HG03521 (cell line): ENCODE data around the gene PDILT.
A peak's percentile ranks its signal among the peaks of the same experiment; 100 is the strongest.
"Not testable (repeated sequence)": the region's sequence is repeated elsewhere in the genome, so short reads cannot be mapped to it uniquely, and the experiment has no call there.

Experiments
- ATAC-seq: cut with Tn5 transposase; IDR thresholded peaks from one replicate; pipeline ENCODE4 v1.9.1; 2021; ENCODE audit warnings: mild to moderate bottlenecking, moderate library complexity; ENCODE audit not compliant: unreplicated experiment

PDILT gene, protein sequence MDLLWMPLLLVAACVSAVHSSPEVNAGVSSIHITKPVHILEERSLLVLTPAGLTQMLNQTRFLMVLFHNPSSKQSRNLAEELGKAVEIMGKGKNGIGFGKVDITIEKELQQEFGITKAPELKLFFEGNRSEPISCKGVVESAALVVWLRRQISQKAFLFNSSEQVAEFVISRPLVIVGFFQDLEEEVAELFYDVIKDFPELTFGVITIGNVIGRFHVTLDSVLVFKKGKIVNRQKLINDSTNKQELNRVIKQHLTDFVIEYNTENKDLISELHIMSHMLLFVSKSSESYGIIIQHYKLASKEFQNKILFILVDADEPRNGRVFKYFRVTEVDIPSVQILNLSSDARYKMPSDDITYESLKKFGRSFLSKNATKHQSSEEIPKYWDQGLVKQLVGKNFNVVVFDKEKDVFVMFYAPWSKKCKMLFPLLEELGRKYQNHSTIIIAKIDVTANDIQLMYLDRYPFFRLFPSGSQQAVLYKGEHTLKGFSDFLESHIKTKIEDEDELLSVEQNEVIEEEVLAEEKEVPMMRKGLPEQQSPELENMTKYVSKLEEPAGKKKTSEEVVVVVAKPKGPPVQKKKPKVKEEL

DNA sequence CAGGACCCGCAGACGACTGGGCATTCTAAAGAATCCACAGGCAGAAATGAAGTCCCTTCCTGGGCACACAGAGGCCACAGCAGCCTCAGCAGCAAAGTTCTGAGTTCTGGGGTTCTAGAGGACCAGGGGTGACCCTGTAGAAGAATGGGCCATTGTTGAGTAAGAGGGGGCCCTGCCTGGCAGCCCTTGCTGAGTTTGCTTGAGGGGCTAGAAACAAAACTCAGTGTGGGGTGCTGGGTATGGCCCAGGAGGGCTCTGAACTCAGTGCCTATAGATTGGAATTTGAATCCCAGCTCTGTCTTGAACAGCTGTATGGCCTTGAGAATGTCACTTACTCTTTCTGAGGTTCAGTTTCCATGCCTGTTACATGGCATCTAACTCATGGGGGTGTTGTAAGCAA lies at the start of gene PDILT:
TSS of gene PDILT (minus strand) at position 101 of the 400 bp plus-strand sequence. CDS start 5,437 bp downstream, outside the sequence.
- no peak for ATAC-seq

DNA sequence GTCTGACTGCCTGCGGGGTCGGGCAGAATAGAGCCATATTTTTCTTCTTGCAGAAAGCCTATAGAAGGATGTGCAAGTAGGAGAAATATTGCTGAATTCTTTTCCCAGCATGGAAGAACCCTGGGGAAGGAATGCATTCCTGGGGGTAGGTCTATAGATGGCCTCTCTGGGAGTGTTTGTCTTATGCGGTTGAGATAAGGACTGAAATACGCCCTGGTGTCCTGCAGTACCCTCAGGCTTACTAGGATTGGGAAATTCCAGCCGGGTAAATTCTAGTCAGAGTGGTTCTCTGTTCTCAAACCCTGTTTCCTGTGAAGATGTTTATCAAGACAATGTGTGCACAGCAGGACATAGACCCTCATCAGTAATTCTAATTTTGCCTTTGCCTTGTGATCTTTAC lies 49.1 kb upstream of the PDILT start:
- ATAC-seq, result not testable (repeated sequence)

DNA sequence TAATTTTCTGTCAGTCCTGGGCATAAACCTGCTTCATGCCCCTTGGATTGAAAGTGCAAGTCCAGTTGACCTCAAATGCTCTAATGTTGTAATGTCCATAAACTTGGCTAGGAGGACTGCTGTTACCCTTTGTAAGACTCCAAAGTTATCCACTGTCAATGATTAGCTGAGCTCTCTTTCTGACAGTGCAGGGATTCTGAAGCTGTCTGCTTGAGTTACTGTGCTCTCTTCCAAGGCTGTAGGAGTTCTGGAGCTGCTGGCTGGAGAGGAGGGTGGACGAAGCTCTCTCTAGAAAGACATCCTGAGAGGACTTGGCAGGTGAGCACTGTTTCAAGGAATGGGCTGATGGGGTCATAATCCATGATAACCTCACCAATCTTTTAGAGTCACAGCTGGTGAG lies 46.8 kb upstream of the PDILT start, which contains the start of gene ACSM2A:
TSS of gene ACSM2A (plus strand) at position 158 of the 400 bp plus-strand sequence. CDS start 8,594 bp downstream, outside the sequence.
- not testable (repeated sequence) for ATAC-seq

DNA sequence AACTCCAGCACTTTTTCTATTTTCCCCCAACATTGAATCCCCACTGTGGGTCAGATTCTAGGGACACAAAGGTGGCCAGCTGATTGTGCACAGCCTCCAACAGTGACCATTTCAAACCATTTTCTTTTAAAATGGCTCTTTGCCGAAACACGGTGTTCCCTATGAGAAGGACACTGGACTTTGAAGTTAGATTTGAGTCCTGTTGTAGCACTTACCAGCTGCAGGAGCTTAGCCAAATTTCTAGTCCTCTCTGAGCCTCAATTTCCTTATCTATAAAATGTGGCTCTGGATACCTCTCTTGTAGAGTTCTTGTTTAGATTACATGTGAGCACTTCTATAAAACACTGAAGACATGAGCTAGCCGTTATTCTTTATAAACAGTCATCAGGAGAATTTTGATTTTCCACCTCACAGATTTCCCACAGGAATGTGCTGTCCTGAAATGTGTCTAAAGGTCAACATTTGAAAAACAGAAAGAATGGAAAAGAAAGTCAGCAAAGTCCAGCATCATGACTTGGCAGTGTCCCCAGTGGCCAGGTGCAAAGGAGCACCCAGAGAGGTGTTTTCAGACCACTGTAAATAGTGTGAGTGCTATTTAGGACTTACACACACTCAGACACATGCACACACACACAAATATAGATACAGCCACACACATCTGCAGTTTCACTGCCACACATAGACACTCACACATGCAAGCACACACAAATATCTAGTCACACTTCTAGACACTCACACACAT lies 42.3 kb upstream of the PDILT start:
- ATAC-seq, result not testable (repeated sequence)

DNA sequence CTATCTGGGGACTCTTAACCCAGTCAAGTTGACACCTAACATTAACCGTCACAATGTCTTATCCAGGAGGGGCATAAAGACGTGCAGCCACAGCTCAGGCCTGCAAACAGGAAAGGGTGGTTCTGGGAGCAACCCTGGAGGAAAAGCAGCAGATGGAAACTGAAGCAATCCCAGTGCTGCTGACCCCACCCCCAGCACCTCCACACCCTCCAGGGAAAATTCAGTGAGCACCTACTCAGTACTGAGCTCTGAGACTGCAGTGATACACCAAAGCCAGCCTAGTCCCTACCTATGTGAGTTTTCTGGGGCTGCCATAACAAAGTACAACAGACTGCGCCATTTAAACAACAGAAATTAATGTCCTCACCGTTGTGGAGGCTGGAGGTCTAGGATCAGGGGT lies 37.3 kb upstream of the PDILT start:
- ATAC-seq, result not testable (repeated sequence)

DNA sequence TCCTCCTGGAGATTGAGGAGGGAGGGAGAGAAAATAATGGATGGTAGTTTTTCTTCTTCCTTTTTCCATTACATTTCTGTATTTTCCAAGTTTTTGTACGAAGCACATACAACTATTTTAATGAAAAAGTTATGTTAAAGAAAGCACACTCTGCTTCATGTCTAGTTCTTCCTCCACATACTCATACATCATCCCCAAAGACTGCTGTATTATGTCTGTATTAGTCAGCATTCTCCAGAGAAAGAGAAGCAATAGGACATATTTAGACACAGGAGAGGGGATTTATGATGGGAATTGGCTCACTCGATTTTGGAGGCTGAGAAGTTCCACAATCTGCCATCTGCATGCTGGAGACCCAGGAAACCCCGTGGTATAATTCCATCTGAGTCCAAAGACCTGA lies 36.7 kb upstream of the PDILT start:
- no peak for ATAC-seq

DNA sequence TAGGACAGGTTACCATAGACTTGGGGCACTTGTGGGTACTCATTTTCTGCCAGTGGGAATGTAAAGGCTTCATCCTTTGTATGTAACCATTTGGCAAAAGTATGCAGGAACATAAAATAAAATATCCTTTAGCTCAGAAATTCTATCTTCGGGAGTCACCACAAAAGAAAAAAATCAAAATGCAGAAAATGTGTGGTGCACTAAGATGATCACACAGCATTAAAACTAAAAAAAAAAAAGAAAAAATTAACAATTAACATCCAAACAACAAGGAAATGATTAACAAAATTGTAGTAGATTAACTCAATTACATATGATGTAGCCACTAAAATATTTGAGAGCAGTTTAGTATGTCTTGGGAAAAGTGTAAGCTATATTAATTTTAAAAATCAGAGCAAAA lies 36.2 kb upstream of the PDILT start:
- ATAC-seq, result not testable (repeated sequence)

DNA sequence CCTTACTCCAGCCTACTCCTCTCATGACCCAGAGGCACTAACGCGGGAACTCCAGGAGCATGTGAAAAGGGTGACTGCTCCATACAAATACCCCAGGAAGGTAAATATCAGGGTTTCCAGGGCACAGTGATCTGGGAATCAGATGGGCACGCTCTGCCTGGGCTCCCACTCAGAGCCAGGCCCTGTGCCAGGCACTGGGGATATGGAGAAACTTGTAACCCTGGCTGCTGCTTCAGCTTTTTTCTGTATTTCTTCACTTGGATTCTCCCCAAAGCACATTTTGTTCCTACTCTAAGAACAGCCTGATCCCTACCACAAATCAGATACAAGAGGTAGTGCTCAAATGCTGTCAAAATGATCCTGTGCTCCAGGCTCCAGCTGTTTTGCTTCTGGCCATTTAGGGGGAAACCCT lies 35.3 kb upstream of the PDILT start:
- ATAC-seq, result not testable (repeated sequence)

DNA sequence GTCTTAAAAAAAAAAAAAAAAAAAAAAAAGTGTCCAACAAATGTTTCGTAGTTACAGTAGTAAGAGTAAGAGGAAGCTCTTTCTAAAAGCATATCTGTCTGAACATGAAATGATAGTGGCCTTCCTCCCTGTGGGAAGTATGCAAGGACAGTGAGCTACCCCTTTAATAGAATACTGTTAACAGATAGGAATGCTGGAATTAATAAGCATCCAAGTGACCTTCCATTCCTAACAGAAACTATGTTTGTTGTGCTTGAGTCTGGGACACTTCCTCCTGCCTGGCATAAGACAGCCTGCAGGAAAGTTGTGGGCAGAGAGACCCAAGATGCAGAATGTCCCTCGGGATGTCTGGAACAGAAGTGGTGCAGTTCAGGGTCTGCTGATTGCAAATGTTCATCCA lies 34.4 kb upstream of the PDILT start:
- not testable (repeated sequence) for ATAC-seq

DNA sequence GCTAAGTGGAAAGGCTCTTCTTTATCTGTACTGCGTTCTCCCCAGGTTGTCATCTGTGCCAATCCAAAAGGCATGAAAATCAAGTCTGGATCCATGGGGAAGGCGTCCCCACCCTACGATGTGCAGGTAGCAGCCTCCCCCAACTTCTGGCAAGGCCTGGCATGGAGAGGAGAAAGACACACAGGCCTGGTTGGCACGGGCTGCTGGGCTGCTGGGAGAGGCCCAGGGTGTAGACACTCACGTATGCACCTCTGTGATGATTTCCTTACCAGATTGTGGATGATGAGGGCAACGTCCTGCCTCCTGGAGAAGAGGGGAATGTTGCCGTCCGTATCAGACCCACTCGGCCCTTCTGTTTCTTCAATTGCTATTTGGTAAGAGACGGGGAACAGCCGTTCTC lies 26.4 kb upstream of the PDILT start:
- ATAC-seq, result no peak

DNA sequence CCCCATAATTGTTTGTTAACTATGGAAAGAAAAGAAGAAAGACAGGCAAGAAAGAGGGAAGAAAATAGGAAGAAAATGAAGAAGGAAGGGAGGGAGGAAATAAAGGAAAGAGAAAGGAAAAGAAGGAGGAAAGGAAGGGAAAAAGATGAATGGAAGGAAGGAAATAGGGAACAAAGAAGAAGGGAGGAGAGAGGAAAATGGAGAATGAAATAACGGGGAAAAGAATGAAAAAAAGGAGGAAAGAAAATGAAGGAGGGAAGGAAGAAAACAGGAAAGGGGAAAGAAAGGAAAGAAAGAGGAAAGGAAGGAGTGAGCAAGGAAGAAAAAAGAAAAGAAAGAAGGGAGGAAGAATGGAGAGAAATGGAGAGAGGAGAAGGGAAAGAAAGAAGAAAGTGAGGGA lies 25.9 kb upstream of the PDILT start:
- ATAC-seq, result not testable (repeated sequence)

DNA sequence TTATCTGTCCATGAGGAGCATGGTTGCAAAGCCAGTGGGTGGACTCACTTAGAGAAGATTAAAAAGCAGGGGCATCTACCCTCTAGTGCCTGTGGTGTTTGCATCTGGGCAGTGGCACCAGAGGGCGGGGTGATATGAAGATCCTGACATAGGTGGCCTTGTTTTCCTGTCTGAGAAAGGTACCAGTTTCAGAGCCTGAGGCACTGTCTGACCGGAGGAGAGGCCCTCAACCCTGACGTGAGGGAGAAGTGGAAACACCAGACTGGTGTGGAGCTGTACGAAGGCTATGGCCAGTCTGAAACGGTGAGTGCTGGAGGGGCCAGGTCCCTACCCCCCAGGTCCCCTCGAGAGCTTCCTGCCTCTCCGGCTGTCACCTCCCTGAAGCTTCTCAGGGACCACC lies 25.0 kb upstream of the PDILT start:
- ATAC-seq, result not testable (repeated sequence)

DNA sequence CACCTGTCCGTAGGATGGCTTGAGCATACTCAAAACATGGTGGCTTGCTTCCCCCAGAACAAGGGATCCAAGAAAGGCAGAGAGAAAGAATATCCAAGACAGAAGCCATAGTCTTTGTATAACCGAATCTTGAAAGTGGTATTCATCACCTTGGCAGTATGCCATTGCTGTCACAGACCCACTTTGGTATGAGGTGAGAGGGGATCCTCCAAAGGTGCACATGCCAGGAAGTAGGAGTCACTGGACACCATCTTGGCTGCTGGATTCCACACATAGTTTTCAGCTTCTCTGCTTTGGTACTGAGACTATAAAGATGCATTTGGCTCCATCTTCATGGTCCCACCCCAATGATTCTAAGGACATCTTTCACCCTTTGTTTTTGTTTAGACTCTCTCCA lies 22.9 kb upstream of the PDILT start:
- not testable (repeated sequence) for ATAC-seq

DNA sequence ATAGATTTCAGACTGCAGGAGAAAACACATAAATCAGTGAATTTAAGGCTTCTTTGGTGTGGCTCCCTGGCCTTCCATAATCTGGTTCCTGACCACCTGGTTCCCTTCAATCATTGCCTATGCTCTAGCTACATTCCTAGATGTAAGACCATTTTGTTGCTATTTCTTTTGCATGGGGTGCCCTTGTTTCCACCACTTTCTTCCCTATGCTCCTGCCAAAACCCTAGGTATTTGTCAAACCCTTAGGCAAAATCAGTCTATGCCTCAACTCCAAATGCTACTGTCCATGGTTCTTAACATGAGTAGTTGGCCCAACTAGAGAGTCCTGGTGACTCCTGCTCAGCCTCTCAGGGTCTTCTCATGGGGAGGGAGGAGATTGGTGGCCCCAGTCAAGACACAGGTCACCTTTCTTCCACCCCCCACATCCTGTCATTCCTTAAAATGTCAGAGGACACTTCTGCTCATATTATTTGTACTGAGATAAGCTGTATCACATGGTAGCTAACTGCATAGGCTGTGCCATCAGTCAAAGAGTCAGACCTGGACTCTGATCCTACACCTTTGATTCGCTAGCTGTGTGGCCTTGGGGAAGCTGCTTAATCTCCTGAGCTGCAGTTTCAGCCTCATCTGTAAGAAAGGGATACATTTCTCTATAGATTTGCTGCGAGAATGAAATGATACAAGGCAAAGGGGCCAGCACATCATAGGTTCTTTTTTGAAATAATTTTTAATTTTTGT lies 19.8 kb upstream of the PDILT start:
- ATAC-seq, result no peak

DNA sequence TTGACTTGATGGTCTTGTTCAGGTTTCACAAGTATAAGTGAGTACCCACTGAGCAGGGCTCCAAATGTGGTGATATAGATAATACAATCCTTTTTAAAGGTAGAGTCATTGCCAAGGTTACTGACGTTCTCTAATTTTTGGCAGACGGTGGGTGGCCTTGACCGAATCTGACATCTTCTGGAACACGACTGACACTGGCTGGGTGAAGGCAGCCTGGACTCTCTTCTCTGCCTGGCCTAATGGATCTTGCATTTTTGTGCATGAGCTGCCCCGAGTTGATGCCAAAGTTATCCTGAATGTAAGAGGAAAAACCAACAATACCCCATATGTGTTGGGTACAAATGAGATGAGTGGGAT lies 19.2 kb upstream of the PDILT start:
- not testable (repeated sequence) for ATAC-seq

DNA sequence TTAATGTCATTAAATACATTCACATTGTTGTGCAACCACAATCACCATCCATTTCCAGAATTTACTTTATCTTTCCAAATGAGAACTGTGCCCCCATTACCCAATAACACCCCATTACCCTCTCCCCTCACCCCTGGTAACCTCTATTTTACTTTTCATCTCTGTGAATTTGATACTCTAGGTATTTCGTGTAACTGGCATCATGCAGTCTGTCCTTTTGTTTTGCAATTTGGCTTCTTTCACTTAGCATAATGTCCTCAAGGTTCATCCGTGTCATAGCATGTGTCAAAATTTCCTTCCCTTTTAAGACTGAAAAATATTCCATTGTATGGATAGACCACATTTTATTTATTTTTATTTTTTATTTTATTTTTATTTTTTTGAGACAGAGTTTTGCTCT lies 17.2 kb upstream of the PDILT start:
- ATAC-seq, result not testable (repeated sequence)

DNA sequence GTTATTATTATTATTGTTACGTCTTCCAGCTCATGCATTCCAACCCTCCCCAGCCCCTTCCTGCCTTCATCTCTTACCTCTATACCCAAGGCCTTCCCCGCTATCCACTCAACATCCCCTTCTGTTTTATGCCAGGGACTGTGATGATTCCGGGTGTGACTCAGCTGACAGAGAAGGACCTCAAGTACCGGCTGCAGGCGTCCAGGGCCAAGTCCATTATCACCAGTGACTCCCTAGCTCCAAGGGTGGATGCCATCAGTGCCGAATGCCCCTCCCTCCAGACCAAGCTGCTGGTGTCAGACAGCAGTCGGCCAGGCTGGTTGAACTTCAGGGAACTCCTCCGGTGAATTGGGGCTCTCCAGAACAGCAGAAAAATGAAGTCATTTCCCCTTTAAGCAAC lies 14.6 kb upstream of the PDILT start:
- ATAC-seq, result not testable (repeated sequence)

DNA sequence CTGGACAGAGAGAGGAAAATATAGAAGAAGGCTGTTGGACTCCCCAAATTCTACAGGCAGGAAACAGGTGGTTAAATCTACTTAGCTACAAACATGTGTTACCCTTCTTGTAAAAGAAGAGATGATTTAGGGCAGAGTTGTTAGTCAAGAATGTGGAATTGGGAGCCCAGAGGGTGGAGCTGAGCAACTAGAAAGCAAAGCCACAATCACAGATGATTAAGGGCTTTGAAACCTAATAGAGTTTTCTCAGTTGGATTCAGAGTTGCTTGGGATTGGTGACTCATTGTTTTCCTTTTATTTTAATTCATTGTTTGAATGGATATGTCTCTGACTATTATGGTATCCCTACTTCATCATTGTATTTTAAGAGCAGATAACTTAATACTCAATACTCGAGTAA lies 11.0 kb upstream of the PDILT start:
- ATAC-seq, result no peak

DNA sequence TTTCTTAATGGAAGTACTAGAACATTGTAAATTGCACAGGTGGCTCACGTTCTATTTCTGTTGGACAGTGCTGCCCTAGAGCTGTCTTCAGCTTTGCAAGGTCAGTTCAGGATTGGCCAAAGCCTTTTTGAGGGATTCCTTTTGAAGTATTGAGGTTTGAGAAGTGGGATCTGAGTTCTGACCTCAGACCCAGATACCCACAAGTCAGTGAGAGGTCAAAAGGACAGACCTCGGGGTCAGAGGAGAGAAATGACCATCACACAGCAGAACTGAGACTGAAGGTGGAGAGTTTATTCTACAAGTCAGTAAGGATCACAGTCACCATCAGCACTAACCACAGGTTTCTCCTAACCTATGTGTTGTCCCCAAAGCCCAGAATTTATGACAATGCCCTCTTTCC lies 6.5 kb upstream of the PDILT start:
- ATAC-seq, result no peak

DNA sequence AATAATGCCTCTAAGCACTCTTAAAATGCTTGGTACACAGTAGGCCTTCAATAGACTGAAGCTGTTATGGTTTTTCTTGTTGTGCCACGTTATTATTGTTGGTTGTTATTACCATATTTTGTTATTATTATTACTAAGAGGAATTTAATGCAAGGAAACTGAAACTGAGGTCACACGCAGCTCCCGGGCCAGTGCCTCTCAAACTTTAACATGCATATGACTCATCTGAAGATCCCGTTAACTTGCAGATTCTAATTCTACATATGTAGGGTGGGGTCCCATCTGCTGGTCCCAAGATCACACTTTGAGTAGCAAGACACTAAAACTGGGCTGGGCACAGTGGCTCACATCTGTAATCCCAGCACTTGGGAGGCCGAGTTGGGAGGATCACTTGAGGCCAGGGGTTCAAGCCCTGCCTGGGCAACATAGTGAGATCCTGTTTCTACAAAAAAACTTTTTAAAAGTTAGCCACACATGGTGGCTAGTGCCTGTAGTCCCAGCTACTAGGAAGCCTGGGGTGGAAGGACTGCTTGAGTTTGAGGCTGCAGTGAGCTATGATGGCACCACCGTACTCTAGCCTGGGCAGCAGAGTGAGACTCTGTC lies 5.7 kb upstream of the PDILT start:
- peak; percentile 47 for ATAC-seq
